Measurements from ENCODE around the gene BTBD10.

The BTBD10 gene

DNA sequence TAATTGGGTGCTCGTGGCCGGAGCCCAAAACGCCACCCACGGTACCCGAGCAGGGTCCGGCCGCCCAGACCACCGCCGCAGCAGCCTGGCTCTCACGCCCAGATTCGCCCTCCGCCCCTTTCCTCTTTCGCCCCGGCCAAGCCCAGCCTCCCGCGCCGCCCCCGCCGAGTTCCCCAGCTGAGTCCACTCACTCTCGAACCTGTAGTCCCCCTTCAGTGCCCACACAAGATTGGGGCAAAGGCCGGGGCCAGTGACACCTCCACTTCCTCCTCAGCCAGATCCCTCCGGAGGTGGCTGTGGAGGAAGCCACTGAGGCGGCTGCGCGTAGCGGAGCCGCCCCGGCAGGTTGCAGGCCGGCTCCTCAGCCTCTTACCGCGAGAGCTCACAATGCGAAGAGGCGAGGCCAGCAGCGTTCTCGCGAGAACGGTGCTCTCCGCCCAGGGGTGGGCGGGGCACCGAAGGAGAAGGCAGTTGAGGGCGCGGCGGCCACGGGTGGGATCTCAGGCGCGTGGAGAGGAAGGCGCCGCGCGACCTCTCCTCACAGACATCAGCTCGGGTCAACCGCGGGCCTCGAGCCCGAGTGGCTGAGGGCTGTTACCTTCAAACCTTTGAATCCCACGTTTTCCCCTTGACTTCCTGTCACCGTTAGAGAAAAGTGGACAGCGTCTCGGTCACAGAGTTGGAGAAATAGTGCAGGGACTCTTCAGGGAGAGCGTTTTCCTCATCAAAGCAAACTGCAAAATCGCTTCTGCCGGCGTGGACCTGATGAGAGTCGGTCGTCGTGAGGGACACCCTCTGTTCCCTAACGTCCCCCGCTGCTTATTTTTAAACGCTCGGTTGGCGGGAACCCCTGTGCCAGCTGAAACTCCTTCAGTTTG, at the start of gene BTBD10:
BTBD10 (minus strand) TSS at position 322 of the 878 bp plus-strand sequence. CDS start 18,098 bp downstream, outside the sequence.
- peak; percentile 95 for DNase-seq (ENCODE audit: low spot score)

DNA sequence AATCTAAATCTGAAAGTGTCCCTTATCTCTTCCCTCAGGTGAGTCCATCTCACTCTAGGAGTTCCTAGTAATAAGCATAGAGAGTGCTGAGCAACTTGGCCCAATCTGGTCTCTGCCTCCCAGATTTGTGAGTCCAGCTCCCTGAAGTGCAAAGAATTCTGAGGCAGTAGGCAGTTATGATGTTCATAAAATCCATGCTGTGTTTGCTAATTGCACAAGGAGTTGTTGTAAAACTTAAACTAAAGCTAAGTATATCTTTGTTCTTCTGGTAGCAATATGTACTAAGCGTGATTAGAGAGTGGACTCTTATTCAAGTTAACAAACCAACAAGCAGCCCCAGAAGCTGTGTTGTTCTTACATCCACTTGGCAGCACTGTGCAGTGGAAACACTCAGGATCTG, 40.4 kb upstream of the BTBD10 start:
- no peak for DNase-seq (ENCODE audit: low spot score)

DNA sequence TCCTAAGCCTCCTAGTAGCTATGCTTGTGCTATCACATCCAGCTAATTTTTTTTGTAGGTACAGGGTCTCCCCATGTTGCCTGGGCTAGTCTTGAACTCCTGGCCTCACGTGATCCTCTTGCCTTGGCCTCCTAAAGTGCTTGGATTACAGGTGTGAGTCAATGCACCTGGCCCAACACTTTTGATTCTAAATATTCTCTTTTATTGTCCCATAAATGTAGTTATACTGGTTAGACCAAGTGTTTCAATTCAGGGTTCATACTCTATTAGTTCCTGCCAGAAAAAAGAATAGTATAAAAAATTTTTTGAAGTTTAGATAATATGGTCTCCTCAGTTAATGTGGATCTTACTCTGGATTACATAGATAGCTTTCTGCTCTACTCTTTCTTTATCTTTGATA, 39.5 kb upstream of the BTBD10 start:
- DNase-seq (ENCODE audit: low spot score): no peak

DNA sequence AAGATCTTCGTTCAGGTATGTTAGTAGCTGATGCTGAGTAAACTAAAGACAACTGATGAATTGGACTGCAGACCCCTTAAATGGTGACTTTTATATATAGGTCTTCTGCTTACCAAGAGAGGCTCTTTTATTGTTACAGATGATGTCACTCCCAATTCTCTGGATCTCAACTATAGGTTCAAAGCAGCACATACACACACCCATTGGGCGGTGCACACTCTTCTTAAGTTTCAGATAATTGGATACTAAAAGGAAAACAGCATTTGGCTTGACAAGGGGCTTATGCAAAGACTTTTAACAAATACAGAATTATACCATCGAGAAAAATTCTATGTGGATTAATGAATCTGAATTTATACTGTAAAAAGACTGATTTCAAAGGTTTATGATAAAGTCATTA, 32.9 kb upstream of the BTBD10 start, which contains the start of gene PTH:
PTH (minus strand) TSS at position 69 of the 400 bp plus-strand sequence. CDS start 3,142 bp downstream, outside the sequence.
- DNase-seq (ENCODE audit: low spot score): no peak

DNA sequence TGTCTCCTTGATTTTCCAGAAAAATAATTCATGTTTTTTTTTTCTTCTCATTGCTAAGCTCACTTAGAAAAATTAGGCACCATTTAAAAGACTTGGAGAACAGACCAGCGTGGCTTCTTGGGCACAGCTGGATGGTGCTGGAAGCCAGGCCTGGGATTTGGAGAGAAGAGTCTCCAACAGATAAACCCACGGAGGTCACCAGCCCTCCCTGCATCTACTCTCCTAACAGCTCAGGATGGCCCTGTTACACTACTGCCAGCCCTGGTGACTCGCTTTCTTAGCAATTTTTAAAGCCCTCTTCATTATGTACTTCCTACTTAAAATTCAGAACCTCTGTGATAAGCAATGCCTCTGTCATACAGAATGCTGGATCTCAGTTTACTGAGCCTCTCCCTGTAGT, 31.0 kb upstream of the BTBD10 start:
- DNase-seq (ENCODE audit: low spot score): no peak

DNA sequence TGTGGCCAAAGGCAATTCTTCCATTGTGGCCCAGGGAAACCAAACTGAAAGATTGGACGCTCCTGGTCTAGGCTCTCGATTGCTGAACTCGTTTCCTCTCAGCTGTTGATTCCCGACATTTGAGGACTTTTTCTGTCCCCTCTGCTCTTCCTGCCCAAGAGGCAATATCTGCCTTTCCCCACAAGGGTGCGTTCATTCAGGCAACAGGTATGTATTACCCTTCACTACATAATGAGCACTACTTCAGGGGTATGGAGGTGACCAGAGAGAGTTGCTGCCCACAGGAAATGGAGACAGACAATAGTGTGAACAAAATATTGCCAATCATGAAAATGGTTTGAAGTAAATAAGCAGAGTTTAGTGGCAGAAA, 24.6 kb upstream of the BTBD10 start:
- peak; percentile 40 for DNase-seq (ENCODE audit: low spot score)

DNA sequence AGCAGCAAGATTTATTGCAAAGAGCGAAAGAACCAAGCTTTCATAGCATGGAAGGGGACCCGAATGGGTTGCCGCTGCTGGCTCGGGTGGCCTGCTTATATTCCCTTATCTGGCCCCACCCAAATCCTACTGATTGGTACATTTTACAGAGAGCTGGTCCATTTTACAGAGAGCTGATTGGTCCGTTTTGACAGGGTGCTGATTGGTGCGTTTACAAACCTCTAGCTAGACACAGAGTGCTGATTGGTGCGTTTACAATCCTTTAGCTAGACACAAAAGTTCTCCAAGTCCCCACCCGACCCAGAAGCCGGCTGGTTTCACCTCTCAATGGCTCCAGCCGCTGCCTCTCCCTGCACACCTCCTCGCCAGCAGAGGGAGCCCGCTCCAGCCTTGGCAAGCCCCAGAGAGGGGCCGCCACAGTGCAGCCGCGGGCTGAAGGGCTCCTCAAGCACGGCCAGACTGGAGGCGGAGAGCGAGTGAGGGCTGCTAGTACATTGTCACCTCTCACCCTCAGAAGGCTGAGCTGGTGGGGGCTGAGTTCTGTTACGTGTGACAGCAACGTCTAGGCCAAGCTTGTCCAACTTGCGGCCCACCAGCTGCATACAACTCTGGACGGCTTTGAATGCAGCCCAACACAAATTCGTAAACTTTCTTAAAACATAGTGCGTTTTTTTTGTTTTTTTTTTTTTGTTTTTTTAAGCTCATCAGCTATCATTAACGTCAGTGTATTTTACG, 24.1 kb upstream of the BTBD10 start:
- peak; percentile 71 for DNase-seq (ENCODE audit: low spot score)

DNA sequence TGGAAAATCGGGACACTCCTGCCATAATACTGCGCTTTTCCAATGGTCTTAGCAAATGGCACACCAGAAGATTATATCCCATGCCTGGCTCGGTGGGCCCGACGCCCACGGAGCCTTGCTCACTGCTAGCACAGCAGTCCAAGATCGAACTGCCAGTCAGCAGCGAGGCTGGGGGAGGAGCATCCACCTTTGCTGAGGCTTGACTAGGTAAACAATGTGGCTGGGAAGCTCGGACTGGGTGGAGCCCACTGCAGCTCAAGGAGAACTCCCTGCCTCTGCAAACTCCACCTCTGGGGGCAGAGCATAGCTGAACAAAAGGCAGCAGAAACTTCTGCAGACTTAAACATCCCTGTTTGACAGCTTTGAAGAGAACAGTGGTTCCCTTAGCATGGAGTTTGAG, 17.2 kb upstream of the BTBD10 start:
- DNase-seq (ENCODE audit: low spot score): no peak

DNA sequence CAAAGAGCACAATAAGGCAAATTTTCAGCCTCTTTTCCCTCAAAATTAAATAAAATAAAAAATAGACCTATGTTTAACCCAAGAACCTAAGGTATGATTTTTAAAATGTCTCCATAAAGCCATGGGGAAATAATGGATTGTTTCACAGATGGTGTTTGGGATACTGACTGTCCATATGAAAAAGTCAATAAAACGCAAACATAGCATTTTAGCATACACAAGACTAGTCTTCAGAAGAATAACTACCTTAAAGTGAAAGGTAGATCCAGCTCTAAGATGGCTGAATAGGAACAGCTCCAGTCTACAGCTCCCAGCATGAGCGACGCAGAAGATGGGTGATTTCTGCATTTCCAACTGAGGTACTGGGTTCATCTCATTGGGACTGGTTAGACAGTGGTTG, 16.7 kb upstream of the BTBD10 start:
- DNase-seq (ENCODE audit: low spot score): no peak

DNA sequence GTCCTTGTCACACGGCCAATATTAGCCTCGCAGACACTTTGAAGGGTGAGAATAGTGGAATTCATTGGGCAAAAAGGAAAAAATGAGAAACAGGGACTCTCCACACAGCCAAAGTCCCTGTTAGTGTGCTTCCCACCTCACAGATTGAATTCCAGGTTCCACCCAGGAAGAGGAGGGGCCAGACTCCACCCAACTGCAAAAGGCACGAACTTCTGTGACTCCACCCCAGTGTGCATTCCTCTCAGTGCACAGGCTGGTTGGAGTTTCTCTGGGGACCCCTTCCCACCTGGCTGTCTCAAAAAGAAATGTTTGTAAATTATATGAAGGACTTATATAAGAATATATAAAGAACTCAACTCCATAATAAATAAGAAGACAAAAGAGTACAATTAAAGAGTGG, 12.1 kb upstream of the BTBD10 start:
- no peak for DNase-seq (ENCODE audit: low spot score)

DNA sequence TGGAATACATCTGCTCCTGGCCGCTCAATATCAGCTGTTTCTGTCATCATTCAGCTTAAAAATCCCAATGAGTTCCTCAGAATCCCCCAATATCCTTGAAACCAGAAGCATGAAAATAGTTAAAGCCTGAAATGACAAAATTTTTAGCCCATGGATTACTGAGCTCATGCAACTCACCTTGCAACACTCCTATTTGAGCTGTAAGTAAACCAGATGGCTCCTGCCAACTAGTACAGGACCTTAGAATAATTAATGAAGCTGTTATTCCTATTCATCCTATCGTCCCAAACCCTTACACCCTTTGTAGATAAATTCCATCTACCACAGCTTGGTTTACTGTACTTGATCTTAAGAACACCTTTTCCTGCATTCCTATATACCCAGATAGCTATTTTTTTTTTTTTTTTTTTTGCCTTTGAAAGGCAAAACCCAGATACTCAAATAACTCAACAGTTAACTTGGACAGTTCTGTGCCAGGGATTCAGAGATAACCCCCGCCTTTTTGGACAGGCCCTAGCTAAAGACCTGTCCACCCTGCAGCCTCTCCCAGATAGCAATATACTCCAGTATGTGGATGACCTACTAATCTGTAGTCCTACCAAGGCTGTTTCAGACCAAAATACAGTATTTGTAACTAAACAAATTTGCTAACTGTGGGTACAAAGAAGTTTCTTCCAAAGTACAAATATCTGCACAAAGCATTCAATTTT, 10.1 kb upstream of the BTBD10 start:
- DNase-seq (ENCODE audit: low spot score): no peak

DNA sequence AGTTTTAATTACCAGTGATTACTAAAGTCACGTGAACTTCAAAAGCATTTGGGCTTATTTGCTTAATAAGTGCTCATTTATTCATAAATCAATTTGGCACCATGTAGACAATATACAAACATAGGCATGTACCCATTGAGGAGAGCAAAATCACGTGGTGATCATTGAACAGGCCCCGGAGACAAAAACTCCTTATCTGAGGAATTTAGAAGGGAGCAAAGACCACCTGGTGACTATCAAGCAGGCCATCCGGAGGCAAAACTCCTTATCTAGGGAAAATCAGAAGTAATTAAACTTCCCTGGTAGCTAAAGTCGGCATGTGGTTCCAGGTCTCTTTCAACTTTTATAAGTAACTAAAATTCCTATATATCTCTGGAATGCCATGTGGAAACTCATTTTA, 5.7 kb upstream of the BTBD10 start:
- DNase-seq (ENCODE audit: low spot score): no peak

DNA sequence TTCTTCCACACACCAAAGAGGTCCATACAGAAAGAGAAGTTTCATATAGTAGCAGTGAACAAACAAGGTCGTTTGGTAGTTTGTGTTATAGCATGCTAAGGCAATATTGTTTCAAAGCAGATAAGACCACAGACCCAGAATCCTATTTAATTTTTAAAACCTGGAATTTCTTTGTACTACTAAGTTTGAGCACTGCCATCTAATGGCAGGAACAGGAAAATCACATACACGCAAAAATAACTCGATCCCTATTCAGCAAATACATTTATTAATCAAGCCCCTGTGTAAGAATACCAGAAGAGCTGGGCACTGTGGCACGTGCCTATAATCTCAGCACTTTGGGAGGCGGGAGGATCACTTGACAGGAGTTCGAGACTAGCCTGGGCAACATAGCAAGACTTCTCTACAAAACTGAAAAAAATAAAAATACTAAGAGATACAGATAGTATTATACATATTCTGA, 2.9 kb upstream of the BTBD10 start:
- DNase-seq (ENCODE audit: low spot score): peak; percentile 28

DNA sequence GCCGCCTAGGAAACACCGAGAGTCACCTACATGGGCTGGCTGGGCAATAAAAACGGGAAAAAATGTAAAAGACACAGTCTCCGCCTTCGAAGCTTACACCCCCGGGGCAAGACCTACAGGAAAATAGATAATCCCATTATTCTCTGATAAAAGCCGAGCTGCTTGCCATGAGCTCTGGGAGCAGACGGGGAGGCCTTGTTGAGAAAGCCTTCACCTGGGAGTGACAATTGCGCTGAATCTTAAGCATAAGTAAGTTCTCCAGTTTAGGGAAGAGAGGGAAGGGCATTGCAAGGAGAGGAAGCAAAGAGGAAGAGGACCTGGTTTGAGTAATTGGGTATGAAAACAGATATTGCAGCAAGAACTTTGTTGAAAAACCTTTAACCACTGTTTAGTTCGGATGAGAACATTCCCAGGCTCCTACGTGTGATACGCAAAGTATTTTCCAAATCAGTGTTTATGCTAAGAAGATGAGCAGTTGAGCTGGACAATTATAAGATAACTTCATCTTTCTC, 813 bp upstream of the BTBD10 start:
- DNase-seq (ENCODE audit: low spot score): no peak

DNA sequence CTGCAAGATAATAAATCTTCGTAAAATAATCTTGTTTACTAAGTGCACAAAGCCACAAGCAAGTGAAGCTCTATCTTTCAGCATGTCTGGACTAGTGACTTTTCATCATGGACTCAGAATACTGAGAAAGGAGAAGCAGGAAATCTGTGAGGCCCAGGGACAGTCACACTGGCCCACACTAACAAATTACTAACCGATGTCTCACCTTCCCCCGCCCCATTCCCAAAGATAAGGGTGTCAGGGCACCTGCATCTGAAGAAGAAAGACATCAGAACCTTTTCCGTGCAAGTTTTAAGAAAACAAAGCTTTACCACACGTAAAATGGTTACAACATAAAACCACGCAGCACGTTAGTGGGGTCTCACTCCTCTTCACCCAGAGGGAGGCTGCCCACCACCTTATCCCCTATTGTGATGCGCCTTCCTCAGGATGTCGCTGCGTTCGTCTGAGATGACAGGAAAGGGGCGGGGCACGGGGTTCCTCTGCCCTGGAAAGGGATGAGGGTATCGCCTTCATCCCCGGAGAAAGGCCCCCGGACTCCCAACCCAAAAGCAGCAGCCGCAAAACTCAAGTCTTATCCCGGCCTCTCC, 616 bp downstream of the BTBD10 start:
- peak; percentile 44 for DNase-seq (ENCODE audit: low spot score)

DNA sequence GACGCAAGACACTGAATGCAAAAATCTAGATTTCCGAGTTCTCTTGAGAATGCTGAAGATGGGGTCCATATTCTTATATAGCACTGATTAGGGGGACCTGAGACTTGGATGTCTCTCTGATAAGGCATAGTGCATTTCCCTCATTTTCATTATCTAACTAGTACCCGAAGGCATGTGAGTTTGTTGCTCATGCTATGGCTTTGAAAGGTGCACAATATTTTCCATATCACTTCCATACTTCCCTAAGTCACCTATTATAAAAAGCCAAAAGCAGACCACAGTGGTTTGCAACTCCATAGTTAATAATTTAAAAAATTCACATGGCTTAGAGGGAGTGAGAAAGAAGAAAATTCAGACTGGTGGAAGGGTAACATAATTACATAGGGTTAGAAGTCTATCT, 1.7 kb downstream of the BTBD10 start:
- DNase-seq (ENCODE audit: low spot score): no peak

DNA sequence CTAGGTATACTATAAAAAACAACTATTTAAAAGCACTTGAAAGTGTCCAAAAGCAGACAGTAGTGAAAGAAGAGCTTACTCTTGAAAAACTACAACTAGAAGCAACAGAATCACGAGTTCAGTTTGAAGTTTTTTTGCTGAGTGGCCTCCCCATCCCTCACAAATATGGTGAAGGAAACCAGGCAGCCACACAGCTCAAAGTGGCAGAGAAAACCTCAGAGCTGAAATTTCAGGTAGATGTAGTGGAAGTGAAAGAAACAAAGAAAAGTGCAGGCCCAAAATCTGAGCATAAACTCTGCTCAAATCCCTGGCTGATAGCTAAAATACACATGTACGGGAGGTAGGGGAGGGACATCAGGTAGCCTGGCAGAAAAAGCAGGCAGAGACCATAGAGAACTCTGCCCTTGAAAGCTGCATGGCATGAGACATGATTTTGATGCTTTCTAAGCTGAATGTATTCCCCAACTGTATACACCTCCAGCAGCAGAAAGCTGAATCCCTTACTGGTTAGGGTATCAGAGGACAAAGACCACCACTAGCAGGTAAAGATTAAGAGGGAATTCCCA, 12.1 kb downstream of the BTBD10 start:
- DNase-seq (ENCODE audit: low spot score): no peak

DNA sequence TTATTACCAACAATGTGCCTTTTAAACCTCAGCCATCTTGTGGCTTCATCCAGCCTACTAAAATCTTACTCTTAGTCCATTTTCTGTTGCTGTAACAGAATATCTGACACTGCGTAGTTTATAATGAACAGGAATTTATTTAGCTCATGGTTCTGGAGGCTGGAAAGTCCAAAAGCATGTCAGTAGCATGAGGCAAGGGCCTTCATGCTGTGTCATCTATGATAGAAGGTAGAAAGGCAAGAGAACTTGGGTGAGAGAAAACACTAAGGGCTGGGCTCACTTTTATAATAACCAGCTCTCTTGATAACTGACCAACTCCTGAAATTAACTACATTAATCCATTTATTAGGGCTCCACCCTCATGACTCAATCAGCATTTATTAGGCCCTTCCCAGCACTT, 13.5 kb downstream of the BTBD10 start:
- DNase-seq (ENCODE audit: low spot score): no peak

DNA sequence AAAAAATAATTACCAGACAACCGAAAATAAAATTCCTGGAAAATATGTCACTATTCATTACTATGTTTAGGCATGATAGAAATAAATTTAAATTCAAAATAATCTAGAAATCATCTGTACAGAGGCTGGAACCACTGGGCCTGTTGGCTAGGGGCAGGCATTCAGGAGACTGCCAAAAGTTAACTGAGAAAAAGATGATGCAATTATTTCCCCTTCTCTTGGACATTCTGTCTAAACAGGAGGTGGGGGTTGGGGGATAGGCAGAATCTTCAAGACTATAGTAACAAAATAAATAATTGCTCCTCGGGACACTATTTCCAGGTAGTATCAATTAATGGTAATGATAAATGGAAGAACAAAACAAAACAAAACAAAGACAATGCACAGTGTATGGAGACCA, 14.1 kb downstream of the BTBD10 start:
- DNase-seq (ENCODE audit: low spot score): no peak

DNA sequence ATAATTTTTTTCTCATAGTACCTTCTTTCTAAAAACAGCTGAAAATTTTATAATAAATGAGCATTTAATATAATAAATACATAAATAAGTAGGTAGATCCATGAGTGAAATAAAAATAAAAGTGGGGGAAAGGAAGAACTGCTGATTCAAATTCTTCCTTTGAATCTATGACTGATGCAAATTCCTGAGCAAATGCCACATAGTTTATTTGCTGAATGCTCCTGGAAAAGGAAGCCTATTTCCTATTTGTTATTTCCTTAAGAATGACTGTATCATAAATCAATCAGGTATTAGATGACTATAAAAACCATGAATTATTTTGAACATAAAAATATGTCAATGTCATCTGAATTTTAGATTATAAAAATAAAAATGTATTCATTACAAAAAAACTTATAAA, 16.6 kb downstream of the BTBD10 start:
- no peak for DNase-seq (ENCODE audit: low spot score)

DNA sequence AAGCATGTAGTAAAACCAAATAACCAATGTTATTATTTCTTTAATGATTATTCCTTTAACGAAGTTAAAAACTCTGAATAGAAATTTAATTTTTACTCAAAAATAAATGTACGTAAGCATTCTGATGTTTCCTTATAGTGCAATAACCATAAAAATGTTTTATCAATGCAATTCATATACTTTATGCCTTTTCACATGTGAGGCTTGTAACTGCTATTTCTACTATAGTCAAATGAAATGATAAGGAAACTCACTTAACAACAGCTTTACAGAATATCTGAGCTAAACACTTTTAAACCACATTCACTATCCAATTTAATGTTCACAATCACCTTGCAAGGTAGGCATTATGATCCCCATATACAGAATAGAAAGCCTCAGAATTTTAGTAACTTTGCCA, 17.4 kb downstream of the BTBD10 start:
- no peak for DNase-seq (ENCODE audit: low spot score)
